Endothelial cell (in vitro differentiated cells): ENCODE data around the gene INO80. TPM values are rescaled to one million over a fixed set of nuclear protein-coding genes. Genes with fewer than 3 reads are reported as not detected.
"Not testable (repeated sequence)": the region's sequence is repeated elsewhere in the genome, so short reads cannot be mapped to it uniquely, and the experiment has no call there.

Experiments used
- DNase-seq: peaks from one replicate; pipeline ENCODE4 v3.0.0; 2021; ENCODE audit warnings: low spot score
- H3K27ac Mint-ChIP-seq: one replicate; pipeline ENCODE4 v1.8.0; 2021; ENCODE audit warnings: mixed read lengths, inconsistent platforms; ENCODE audit not compliant: unreplicated experiment
- H3K27me3 Mint-ChIP-seq: one replicate; pipeline ENCODE4 v1.8.0; 2021; ENCODE audit warnings: mild to moderate bottlenecking, moderate library complexity, mixed read lengths, inconsistent platforms; ENCODE audit not compliant: unreplicated experiment
- H3K36me3 Mint-ChIP-seq: one replicate; pipeline ENCODE4 v1.8.0; 2021; ENCODE audit warnings: mild to moderate bottlenecking, low read depth, mixed read lengths, inconsistent platforms; ENCODE audit not compliant: unreplicated experiment
- H3K4me1 Mint-ChIP-seq: one replicate; pipeline ENCODE4 v1.8.0; 2021; ENCODE audit warnings: mild to moderate bottlenecking, mixed read lengths, inconsistent platforms; ENCODE audit not compliant: unreplicated experiment
- H3K4me3 Mint-ChIP-seq: one replicate; pipeline ENCODE4 v1.8.0; 2021; ENCODE audit warnings: mild to moderate bottlenecking, mixed read lengths, inconsistent platforms; ENCODE audit not compliant: unreplicated experiment
- H3K9me3 Mint-ChIP-seq: one replicate; pipeline ENCODE4 v1.8.0; 2021; ENCODE audit warnings: mixed read lengths, inconsistent platforms; ENCODE audit not compliant: unreplicated experiment
- total RNA-seq: library from RNA; stranded (reverse); fragmentation: NEBNext Ultra II Directional; extraction: Animal tissue kit (Norgen Biotek cat#: 25700); gene quantifications from one replicate; pipeline ENCODE4 v1.2.1, GENCODE V29; 2021; ENCODE audit not compliant: unreplicated experiment
- TF ChIP-seq, protein P1 (sequence below): fragments of 200-600 bp; sonication (generic); IDR thresholded peaks from one replicate; pipeline ENCODE4 v1.5.0; 2021; ENCODE audit warnings: antibody characterized with exemption; ENCODE audit not compliant: unreplicated experiment

INO80 gene
- total RNA-seq, 1 donor from 2014 or later, result 26.6 TPM

DNA sequence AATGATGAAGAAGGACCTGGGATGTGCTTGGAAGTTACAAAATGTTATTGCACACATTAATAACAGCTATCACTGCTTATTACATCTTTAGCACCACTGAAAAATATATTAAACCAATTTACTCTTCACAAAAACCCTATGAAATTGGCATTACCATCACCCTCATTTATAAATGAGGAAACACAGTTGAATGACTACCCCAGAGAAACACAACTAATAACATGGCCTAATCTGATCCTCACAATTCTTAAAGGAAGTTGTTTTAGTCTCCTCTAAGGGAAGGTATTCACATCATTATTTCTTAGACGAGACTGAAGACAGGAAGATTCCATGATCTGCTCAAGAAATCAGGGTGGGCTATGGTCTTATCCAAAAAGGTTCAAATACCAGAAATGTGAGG is 35.9 kb downstream of the INO80 start:
- Mint-ChIP-seq H3K36me3 (peaks cover 31% of the 10 kb centered on the region), H3K4me3 (peak overlapping the region; percentile 3), H3K27me3 (peaks cover 2% of the 10 kb centered on the region), H3K4me1 (no peaks in the 10 kb centered on the region), H3K9me3 (no peaks in the 10 kb centered on the region), H3K27ac (no peak overlapping the region)
- DNase-seq, result no peak
- TF ChIP-seq, protein P1, sequence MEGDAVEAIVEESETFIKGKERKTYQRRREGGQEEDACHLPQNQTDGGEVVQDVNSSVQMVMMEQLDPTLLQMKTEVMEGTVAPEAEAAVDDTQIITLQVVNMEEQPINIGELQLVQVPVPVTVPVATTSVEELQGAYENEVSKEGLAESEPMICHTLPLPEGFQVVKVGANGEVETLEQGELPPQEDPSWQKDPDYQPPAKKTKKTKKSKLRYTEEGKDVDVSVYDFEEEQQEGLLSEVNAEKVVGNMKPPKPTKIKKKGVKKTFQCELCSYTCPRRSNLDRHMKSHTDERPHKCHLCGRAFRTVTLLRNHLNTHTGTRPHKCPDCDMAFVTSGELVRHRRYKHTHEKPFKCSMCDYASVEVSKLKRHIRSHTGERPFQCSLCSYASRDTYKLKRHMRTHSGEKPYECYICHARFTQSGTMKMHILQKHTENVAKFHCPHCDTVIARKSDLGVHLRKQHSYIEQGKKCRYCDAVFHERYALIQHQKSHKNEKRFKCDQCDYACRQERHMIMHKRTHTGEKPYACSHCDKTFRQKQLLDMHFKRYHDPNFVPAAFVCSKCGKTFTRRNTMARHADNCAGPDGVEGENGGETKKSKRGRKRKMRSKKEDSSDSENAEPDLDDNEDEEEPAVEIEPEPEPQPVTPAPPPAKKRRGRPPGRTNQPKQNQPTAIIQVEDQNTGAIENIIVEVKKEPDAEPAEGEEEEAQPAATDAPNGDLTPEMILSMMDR, result no peak

DNA sequence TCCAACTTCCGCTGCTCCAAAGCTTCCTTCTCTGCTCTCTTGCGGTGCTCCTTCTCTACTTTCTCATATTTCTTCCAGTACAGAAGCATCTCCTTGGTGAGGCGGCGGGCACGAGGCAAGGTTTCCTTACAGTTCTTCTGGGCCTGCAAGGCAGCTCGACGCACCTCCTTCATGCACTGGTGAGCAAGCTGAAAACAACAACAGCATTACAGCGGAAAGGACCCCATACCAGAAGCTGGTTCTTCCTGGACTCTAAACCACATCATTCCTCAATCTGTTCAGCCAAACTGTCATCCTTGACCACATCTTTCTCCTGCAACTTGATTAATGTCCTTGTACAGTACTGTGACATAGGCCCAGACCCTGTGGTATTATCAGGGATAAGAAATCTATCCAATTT is 36.4 kb downstream of the INO80 start:
- Mint-ChIP-seq H3K36me3 (peaks cover 27% of the 10 kb centered on the region), H3K9me3 (no peaks in the 10 kb centered on the region)
- TF ChIP-seq, protein P1, result no peak

DNA sequence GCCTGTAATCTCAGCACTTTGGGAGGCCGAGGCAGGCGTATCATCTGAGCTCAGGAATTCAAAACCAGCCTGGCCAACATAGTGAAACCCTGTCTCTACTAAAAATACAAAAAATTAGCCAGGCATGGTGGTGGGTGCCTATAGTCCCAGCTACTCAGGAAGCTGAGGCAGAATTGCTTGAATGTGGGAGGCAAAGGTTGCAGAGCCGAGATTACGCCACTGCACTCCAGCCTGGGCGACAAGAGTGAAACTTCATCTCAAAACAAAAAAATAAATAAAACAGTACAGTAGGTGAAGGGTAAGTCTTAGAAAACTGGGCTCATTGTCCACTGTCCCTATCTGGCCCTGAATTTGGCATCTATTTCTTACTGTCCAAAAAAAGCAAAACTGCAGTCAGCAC is 37.2 kb downstream of the INO80 start:
- H3K36me3 Mint-ChIP-seq, result peaks cover 27% of the 10 kb centered on the region
- not testable (repeated sequence) for H3K27ac Mint-ChIP-seq, DNase-seq, H3K27me3 Mint-ChIP-seq, H3K4me1 Mint-ChIP-seq, H3K9me3 Mint-ChIP-seq, H3K4me3 Mint-ChIP-seq

More for the DNA sequence above, 36.4 kb downstream of the INO80 start:
- DNase-seq, result no peak
- Mint-ChIP-seq H3K27ac (no peak overlapping the region), H3K4me1 (no peaks in the 10 kb centered on the region), H3K27me3 (peaks cover 2% of the 10 kb centered on the region), H3K4me3 (no peak overlapping the region)

DNA sequence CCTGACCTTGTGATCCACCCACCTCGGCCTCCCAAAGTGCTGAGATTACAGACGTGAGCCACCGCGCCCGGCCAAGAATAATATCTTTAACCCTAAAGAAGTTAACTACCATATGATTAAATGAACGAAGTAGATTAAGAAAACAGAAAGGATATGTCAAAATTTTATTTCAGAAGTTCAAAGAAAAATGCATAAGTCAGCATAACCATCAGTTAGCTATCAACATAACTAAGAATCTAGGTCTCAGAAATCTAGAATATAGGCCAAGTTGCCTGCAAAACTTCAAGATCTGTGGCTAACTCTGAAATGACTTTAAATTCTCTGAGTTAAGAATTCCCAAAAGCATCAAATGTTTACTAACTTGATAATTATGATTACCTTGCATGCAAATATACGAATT is 38.0 kb downstream of the INO80 start:
- no peaks in the 10 kb centered on the region for H3K4me1 Mint-ChIP-seq
- H3K4me3 Mint-ChIP-seq, result no peak overlapping the region
- no peaks in the 10 kb centered on the region for H3K9me3 Mint-ChIP-seq
- no peak overlapping the region for H3K27ac Mint-ChIP-seq
- DNase-seq, result no peak
- TF ChIP-seq, protein P1, result no peak
- H3K27me3 Mint-ChIP-seq, result peaks cover 2% of the 10 kb centered on the region
- H3K36me3 Mint-ChIP-seq, result peaks cover 33% of the 10 kb centered on the region

DNA sequence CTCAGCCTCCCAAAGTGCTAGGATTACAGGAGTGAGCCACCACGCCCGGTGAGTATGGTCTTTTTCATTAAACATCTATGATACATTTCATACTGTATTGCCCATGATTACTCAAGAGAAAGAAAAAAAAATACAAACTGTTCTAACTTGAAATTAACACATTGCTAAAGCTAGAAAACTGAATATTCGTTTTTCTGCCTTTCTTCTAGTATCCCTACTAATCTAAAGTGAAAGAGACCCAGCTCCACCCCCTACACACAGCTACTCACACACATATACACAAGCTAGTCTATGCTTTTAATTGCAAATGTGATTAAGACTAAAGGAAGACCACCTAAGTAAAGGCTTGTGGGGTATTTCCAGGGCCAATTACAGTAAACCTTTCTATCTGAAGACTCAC is 43.1 kb downstream of the INO80 start:
- H3K9me3 Mint-ChIP-seq, result no peaks in the 10 kb centered on the region
- H3K4me3 Mint-ChIP-seq, result no peak overlapping the region
- H3K36me3 Mint-ChIP-seq, result peaks cover 30% of the 10 kb centered on the region
- H3K27ac Mint-ChIP-seq, result no peak overlapping the region
- TF ChIP-seq, protein P1, result no peak
- H3K4me1 Mint-ChIP-seq, result no peaks in the 10 kb centered on the region
- no peaks in the 10 kb centered on the region for H3K27me3 Mint-ChIP-seq
- DNase-seq, result no peak

DNA sequence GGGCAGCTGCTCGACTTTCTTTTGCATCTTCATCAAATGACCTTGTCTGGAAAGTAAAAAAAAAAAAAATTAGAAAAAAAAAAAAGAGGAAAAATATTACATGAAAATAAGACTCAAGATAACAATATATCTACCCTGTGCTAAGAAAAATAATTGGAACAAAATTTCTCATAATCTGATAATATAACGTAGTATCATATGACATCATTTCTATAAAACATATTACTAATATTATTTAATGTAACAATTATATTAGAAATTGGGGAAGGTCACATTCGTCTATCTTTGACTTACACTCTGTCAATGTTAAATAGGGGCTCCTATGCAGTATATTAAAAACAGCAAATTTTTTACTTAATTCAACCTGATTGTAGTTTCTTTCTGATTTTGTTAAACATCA is 44.1 kb downstream of the INO80 start:
- H3K27ac Mint-ChIP-seq, result no peak overlapping the region
- H3K27me3 Mint-ChIP-seq, result no peaks in the 10 kb centered on the region
- no peak for DNase-seq
- H3K36me3 Mint-ChIP-seq, result peaks cover 35% of the 10 kb centered on the region
- H3K4me3 Mint-ChIP-seq, result no peak overlapping the region
- H3K4me1 Mint-ChIP-seq, result no peaks in the 10 kb centered on the region
- H3K9me3 Mint-ChIP-seq, result no peaks in the 10 kb centered on the region
- TF ChIP-seq, protein P1, result no peak
